Activated CD8-positive, alpha-beta memory T cell treated with anti-CD3 and anti-CD28 coated beads, Interleukin-2, amount 50 U/mL, for 1 hour (primary cell): ENCODE results near the gene PCSK4.
"Not testable (repeated sequence)": the region's sequence is repeated elsewhere in the genome, so short reads cannot be mapped to it uniquely, and the experiment has no call there.

Experiments used
- DNase-seq: peaks from one replicate; pipeline ENCODE4 v3.0.0-alpha.2; 2020; ENCODE audit errors: extremely low read depth

Gene PCSK4

GRCh38 chr19:1522061-1522460, 31.9 kb upstream of the PCSK4 start:
- no peak for DNase-seq

GRCh38 chr19:1521636-1522035, 31.5 kb upstream of the PCSK4 start:
- DNase-seq = no peak

- DNase-seq = no peak
Measured at GRCh38 chr19:1520203-1520780, 30.1 kb upstream of the PCSK4 start.

GRCh38 chr19:1519802-1520201, 29.7 kb upstream of the PCSK4 start:
- DNase-seq = not testable (repeated sequence)

- no peak for DNase-seq
Measured at GRCh38 chr19:1518471-1518870, 28.3 kb upstream of the PCSK4 start.

- DNase-seq = no peak
Measured at GRCh38 chr19:1516395-1516753, 26.2 kb upstream of the PCSK4 start.

GRCh38 chr19:1514986-1515721, 25.0 kb upstream of the PCSK4 start:
- no peak for DNase-seq

GRCh38 chr19:1514295-1514661, 24.1 kb upstream of the PCSK4 start:
- DNase-seq = no peak

- DNase-seq = no peak
Measured at GRCh38 chr19:1513499-1514294, 23.5 kb upstream of the PCSK4 start.

- no peak for DNase-seq
Measured at GRCh38 chr19:1512671-1513498, 22.7 kb upstream of the PCSK4 start, which contains the start of gene ADAMTSL5. Gene ADAMTSL5, minus strand, starts transcription at chr19:1513019. Its CDS starts 2,076 bp downstream, at chr19:1510943.

- DNase-seq = no peak
Measured at GRCh38 chr19:1511318-1512317, 21.5 kb upstream of the PCSK4 start.

- DNase-seq = no peak
Measured at GRCh38 chr19:1510807-1511206, 20.7 kb upstream of the PCSK4 start.

GRCh38 chr19:1510442-1510806, 20.3 kb upstream of the PCSK4 start:
- DNase-seq = no peak

GRCh38 chr19:1509602-1510441, 19.7 kb upstream of the PCSK4 start:
- DNase-seq = no peak

GRCh38 chr19:1508507-1508856, 18.3 kb upstream of the PCSK4 start:
- no peak for DNase-seq

- peak; percentile 90 for DNase-seq
Measured at GRCh38 chr19:1507763-1508506, 17.8 kb upstream of the PCSK4 start.

GRCh38 chr19:1507192-1507660, 17.1 kb upstream of the PCSK4 start:
- no peak for DNase-seq

GRCh38 chr19:1505991-1506881, 16.1 kb upstream of the PCSK4 start:
- no peak for DNase-seq
